Stimulated activated CD4-positive, alpha-beta T cell treated with anti-CD3 and anti-CD28 coated beads, Interleukin-15, amount 100 ng/mL, for 24 hours (primary cell): ENCODE results near the gene MPC1.
A peak's percentile ranks its signal among the peaks of the same experiment; 100 is the strongest.
"Not testable (repeated sequence)": the region's sequence is repeated elsewhere in the genome, so short reads cannot be mapped to it uniquely, and the experiment has no call there.

Experiments used
- DNase-seq: peaks from one replicate; pipeline ENCODE4 v3.0.0-alpha.2; 2020

Gene MPC1

GRCh38 chr6:166405386-166405785 lies 22.6 kb upstream of the MPC1 start:
- DNase-seq: no peak

- no peak for DNase-seq
Observed at GRCh38 chr6:166402582-166403277, 20.0 kb upstream of the MPC1 start.

GRCh38 chr6:166400649-166401250 lies 18.0 kb upstream of the MPC1 start:
- DNase-seq: peak; percentile 61

GRCh38 chr6:166400181-166400580 lies 17.4 kb upstream of the MPC1 start:
- no peak for DNase-seq

- no peak for DNase-seq
Observed at GRCh38 chr6:166398348-166398747, 15.6 kb upstream of the MPC1 start.

- DNase-seq: no peak
Observed at GRCh38 chr6:166397849-166398248, 15.1 kb upstream of the MPC1 start.

GRCh38 chr6:166395778-166396177 lies 13.0 kb upstream of the MPC1 start:
- DNase-seq: no peak

- DNase-seq: no peak
Observed at GRCh38 chr6:166395351-166395750, 12.6 kb upstream of the MPC1 start.

- DNase-seq: no peak
Observed at GRCh38 chr6:166394036-166394892, 11.5 kb upstream of the MPC1 start.

GRCh38 chr6:166393535-166393823 lies 10.7 kb upstream of the MPC1 start:
- no peak for DNase-seq

- not testable (repeated sequence) for DNase-seq
Observed at GRCh38 chr6:166392755-166393534, 10.2 kb upstream of the MPC1 start.

GRCh38 chr6:166389119-166389518 lies 6.4 kb upstream of the MPC1 start:
- DNase-seq: no peak

GRCh38 chr6:166388290-166389004 lies 5.7 kb upstream of the MPC1 start:
- no peak for DNase-seq

GRCh38 chr6:166387642-166388289 lies 5.0 kb upstream of the MPC1 start:
- DNase-seq: no peak

GRCh38 chr6:166387098-166387497 lies 4.4 kb upstream of the MPC1 start:
- DNase-seq: not testable (repeated sequence)

- DNase-seq: no peak
Observed at GRCh38 chr6:166386111-166386510, 3.4 kb upstream of the MPC1 start.

GRCh38 chr6:166383802-166384363 lies 1.1 kb upstream of the MPC1 start:
- DNase-seq: peak; percentile 41

GRCh38 chr6:166382500-166382932 lies 224 bp downstream of the MPC1 start:
- no peak for DNase-seq

- peak; percentile 81 for DNase-seq
Observed at GRCh38 chr6:166381733-166382499, 824 bp downstream of the MPC1 start.

GRCh38 chr6:166381381-166381732 lies 1.4 kb downstream of the MPC1 start:
- no peak for DNase-seq

GRCh38 chr6:166379800-166380199 lies 2.9 kb downstream of the MPC1 start:
- no peak for DNase-seq
